Esophagus muscularis mucosa (tissue), 3 donors: ENCODE data around the gene TP53RK.

Experiments
- CTCF ChIP-seq, 3 experiments: fragments of 200-600 bp in 2 of 3; fragments of 450-650 bp in 1 of 3; sonication (generic) in 2 of 3; IDR thresholded peaks; one replicate each; pipeline ENCODE4 v1.5.1; 2017 to 2019; ENCODE audit warnings: antibody characterized with exemption in 3 of 3, mild to moderate bottlenecking in 2 of 3, moderate library complexity in 1 of 3
- POLR2A ChIP-seq: fragments of 450-650 bp; IDR thresholded peaks from one replicate; pipeline ENCODE4 v1.6.1; 2017; ENCODE audit warnings: antibody characterized with exemption, moderate library complexity, mild to moderate bottlenecking, low read depth

- TF ChIP-seq POLR2A (no peak), CTCF (IDR thresholded peaks at IDR 0.05) (no peak)
Observed at GRCh38 chr20:46704714-46705377, 15.6 kb upstream of the TP53RK start.
